Measurements from ENCODE around the gene HAND1.

The HAND1 gene

GRCh38 chr5:154479160-154479943 is 1.3 kb upstream of the HAND1 start:
- ChIA-PET POLR2A (no interaction called here), CTCF (interaction anchor here (0.7 to 3.7 kb wide), 3 partner anchors 12 to 42 kb away, joined by 3 to 31 read pairs (median 3); no protein-coding TSS in a partner anchor)
- DNase-seq (ENCODE audit: low read depth, low spot score), result no peak
- no peak for TF ChIP-seq CTCF (IDR thresholded peaks at IDR 0.05; ENCODE audit: insufficient read depth, low read length, missing control alignments)
- H3K4me3 ChIP-seq (ENCODE audit: low read depth, low read length), result no peak overlapping the region

GRCh38 chr5:154478752-154479159 is 729 bp upstream of the HAND1 start:
- ChIA-PET CTCF (interaction anchor here (1.4 to 3.7 kb wide), 2 partner anchors 11 to 42 kb away, joined by 3 to 31 read pairs; no protein-coding TSS in a partner anchor), POLR2A (no interaction called here)
- TF ChIP-seq CTCF (IDR thresholded peaks at IDR 0.05; ENCODE audit: insufficient read depth, low read length, missing control alignments), result no peak
- no peak for DNase-seq (ENCODE audit: low read depth, low spot score)
- no peak overlapping the region for H3K4me3 ChIP-seq (ENCODE audit: low read depth, low read length)

- POLR2A ChIA-PET, result no interaction called here
- no peak for DNase-seq (ENCODE audit: low read depth, low spot score)
- peak overlapping the region; percentile 40 for H3K4me3 ChIP-seq (ENCODE audit: low read depth, low read length)
- CTCF ChIA-PET, result interaction anchor here (3.7 kb wide), 1 partner anchor 10 kb away, joined by 31 read pairs; no protein-coding TSS in a partner anchor
- no peak for TF ChIP-seq CTCF (IDR thresholded peaks at IDR 0.05; ENCODE audit: insufficient read depth, low read length, missing control alignments)
Observed at GRCh38 chr5:154477382-154478223, 424 bp downstream of the HAND1 start.

- no peak for TF ChIP-seq CTCF (IDR thresholded peaks at IDR 0.05; ENCODE audit: insufficient read depth, low read length, missing control alignments)
- DNase-seq (ENCODE audit: low read depth, low spot score), result no peak
- POLR2A ChIA-PET, result no interaction called here
- H3K4me3 ChIP-seq (ENCODE audit: low read depth, low read length), result no peak overlapping the region
- CTCF ChIA-PET, result interaction anchor here (1.7 to 3.7 kb wide), 2 partner anchors 9 to 164 kb away, joined by 4 to 31 read pairs; no protein-coding TSS in a partner anchor
Observed at GRCh38 chr5:154476354-154477205, 1.4 kb downstream of the HAND1 start.

- no peak overlapping the region for H3K4me3 ChIP-seq (ENCODE audit: low read depth, low read length)
- TF ChIP-seq CTCF (IDR thresholded peaks at IDR 0.05; ENCODE audit: insufficient read depth, low read length, missing control alignments), result no peak
- DNase-seq (ENCODE audit: low read depth, low spot score), result no peak
- ChIA-PET POLR2A (no interaction called here), CTCF (interaction anchor here (1.7 to 3.7 kb wide), 2 partner anchors 8 to 164 kb away, joined by 4 to 31 read pairs; no protein-coding TSS in a partner anchor)
Observed at GRCh38 chr5:154475591-154476353, 2.3 kb downstream of the HAND1 start.
